ENCODE results near the gene RNF103.

RNF103 gene

DNA sequence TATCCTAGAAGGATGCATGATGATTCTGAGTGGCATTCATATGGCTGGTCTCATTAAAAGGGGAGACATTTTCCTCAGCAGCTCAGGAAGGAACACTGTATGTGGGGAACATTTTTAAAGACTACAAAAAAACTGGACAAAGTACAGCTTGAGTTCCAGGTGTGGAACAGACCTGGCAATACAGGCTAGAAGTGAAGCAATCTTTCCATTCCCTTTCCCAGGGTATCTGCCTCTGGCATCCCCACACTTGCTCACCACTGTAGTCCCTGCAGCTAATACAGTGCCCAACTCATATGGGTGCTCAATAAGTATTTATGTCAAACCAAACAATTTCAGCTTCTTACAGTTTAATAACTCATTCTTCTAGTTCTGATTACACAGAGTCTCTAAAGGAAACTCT is 8.1 kb downstream of the RNF103 start:
- TF ChIP-seq CTCF (conservative IDR thresholded peaks at IDR 0.05; ENCODE audit: low read length), result no peak
- H3K4me3 ChIP-seq (ENCODE audit: low read length), result no peak overlapping the region
- DNase-seq (ENCODE audit: low read depth), result no peak

GRCh38 chr2:86613515-86613914 is 10.2 kb downstream of the RNF103 start:
- no peak for TF ChIP-seq CTCF (conservative IDR thresholded peaks at IDR 0.05; ENCODE audit: low read length)
- no peak for DNase-seq (ENCODE audit: low read depth)
- no peak overlapping the region for H3K4me3 ChIP-seq (ENCODE audit: low read length)

DNA sequence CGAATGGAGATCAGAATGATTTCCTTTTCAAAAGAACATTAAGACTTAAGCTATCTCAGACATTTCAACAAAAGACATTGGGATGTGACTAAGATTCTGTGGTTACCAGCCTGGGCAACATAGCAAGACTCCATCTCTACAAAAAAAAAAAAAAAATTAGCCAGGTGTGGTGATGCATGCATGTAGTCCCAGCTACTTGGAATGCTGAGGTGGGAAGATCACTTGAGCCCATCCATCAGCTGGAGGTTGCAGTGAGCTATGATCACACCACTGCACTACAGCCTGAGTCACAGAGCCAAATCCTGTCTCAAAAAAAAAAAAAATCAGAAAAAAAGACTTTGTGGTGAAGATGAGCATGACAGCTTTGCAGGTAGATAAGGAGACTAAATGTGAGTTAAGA is 12.8 kb downstream of the RNF103 start:
- no peak for DNase-seq (ENCODE audit: low read depth)
- TF ChIP-seq CTCF (conservative IDR thresholded peaks at IDR 0.05; ENCODE audit: low read length), result no peak
- H3K4me3 ChIP-seq (ENCODE audit: low read length), result no peak overlapping the region

- no peak for TF ChIP-seq CTCF (conservative IDR thresholded peaks at IDR 0.05; ENCODE audit: low read length)
- no peak overlapping the region for H3K4me3 ChIP-seq (ENCODE audit: low read length)
Observed at GRCh38 chr2:86608832-86609410, 14.7 kb downstream of the RNF103 start.

DNA sequence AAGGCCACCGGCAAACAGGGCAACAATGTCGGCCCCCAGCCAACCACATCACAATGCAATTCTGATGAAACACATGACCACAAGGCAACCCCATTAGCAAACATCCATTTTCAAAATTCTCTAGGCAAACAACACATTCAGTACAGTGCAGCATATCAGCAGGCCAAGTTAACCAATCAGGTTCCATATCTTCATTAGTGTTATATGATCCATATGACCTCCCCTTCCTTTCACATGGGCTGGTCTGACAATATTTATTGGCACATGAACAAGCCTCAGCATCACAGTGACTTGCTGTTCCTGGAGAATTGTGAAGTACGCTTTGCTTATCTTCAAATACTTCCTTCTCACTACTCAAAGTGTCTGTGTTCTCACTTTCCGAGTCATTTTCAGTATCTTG is 19.8 kb downstream of the RNF103 start:
- DNase-seq (ENCODE audit: low read depth), result no peak
- TF ChIP-seq CTCF (conservative IDR thresholded peaks at IDR 0.05; ENCODE audit: low read length), result no peak
- H3K4me3 ChIP-seq (ENCODE audit: low read length), result no peak overlapping the region

More at GRCh38 chr2:86608832-86609410, 14.7 kb downstream of the RNF103 start:
- no peak for DNase-seq (ENCODE audit: low read depth)

GRCh38 chr2:86598966-86599365 is 24.7 kb downstream of the RNF103 start:
- TF ChIP-seq CTCF (conservative IDR thresholded peaks at IDR 0.05; ENCODE audit: low read length), result no peak
- no peak for DNase-seq (ENCODE audit: low read depth)
- H3K4me3 ChIP-seq (ENCODE audit: low read length), result no peak overlapping the region

DNA sequence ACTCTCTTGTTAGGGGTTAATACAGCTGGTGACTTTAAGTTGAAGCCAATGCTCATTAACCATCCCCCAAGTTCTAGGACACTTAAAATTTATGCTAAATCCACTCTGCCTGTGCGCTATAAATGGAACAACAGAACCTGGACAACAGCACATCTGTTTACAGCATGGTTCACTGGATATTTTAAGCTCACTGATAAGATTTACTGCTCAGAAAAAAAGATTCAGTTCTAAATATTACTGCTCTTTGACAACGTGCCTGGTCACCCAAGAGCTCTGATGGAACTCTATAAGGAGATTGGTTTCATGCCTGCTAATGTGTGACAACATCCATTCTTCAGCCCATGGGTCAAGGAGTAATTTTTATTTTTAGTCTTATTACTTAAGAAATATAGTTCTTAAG is 27.5 kb downstream of the RNF103 start:
- no peak for DNase-seq (ENCODE audit: low read depth)
- TF ChIP-seq CTCF (conservative IDR thresholded peaks at IDR 0.05; ENCODE audit: low read length), result no peak

More for the DNA sequence above, 27.5 kb downstream of the RNF103 start:
- no peak overlapping the region for H3K4me3 ChIP-seq (ENCODE audit: low read length)

Data from AG10803 (cell line).